ENCODE measurements around the gene ZDHHC13. TPM values are rescaled to one million over a fixed set of nuclear protein-coding genes. Genes with fewer than 3 reads are reported as not detected.

The ZDHHC13 gene
- total and polyA plus RNA-seq, 9 of the 15 experiments (the other 6 are each of a cell fraction or from before 2014, with no cell fraction given), result 4.7 to 18.6 (median 10.0) TPM

GRCh38 chr11:19216709-19217374, 99.9 kb downstream of the ZDHHC13 start:
- Histone ChIP-seq H3K27me3 (ENCODE audit: control insufficient read depth in 2 of 2, insufficient read depth in 2 of 2, low read length in 2 of 2) (peaks cover 24 to 27% of the 10 kb centered on the region in 2 experiments), H3K27ac (ENCODE audit: extremely low read depth, low read depth, low read length) (no peak overlapping the region), H2AFZ (ENCODE audit: low read depth, low read length) (no peak overlapping the region), H3K9ac (ENCODE audit: insufficient read depth in 1 of 2, low read depth in 2 of 2, low read length in 2 of 2) (no peak overlapping the region), H3K36me3 (ENCODE audit: control insufficient read depth, insufficient read depth, low read length) (no peaks in the 10 kb centered on the region), H4K20me1 (replicated peaks; ENCODE audit: control insufficient read depth, insufficient read depth, low read length) (no peaks in the 10 kb centered on the region), H3K4me1 (replicated peaks in 1 of 2; ENCODE audit: control insufficient read depth in 2 of 2, insufficient read depth in 2 of 2, low read length in 2 of 2) (peaks cover 0 to 4% of the 10 kb centered on the region in 2 experiments; a peak in 3 of 5 replicates), H3K4me3 (no peak overlapping the region), H3K9me3 (replicated peaks; ENCODE audit: control insufficient read depth, insufficient read depth, low read depth, low read length) (no peaks in the 10 kb centered on the region), H3K9me1 (ENCODE audit: control insufficient read depth, insufficient read depth, low read length) (no peaks in the 10 kb centered on the region), H3K79me2 (ENCODE audit: control insufficient read depth, insufficient read depth, low read length) (no peaks in the 10 kb centered on the region), H3K4me2 (ENCODE audit: insufficient read depth, low read length) (no peak overlapping the region)
- BruUV-seq (replicated peaks), result no TSS peak
- FAIRE-seq, result no peak
- TF ChIP-seq FOXA1 (IDR thresholded peaks at IDR 0.05; ENCODE audit: borderline replicate concordance), result no peak
- no peak for TF ChIP-seq ZNF780A (CRISPR knock-in tag; IDR thresholded peaks at IDR 0.05)
- TF ChIP-seq, protein P1, sequence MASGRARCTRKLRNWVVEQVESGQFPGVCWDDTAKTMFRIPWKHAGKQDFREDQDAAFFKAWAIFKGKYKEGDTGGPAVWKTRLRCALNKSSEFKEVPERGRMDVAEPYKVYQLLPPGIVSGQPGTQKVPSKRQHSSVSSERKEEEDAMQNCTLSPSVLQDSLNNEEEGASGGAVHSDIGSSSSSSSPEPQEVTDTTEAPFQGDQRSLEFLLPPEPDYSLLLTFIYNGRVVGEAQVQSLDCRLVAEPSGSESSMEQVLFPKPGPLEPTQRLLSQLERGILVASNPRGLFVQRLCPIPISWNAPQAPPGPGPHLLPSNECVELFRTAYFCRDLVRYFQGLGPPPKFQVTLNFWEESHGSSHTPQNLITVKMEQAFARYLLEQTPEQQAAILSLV (tag; IDR thresholded peaks at IDR 0.05), result no peak
- TF ChIP-seq RBBP5 (IDR thresholded peaks at IDR 0.05; ENCODE audit: borderline replicate concordance, insufficient read depth, low read length, poor library complexity, severe bottlenecking), result no peak
- TF ChIP-seq ZNF764 (CRISPR knock-in tag; IDR thresholded peaks at IDR 0.05; ENCODE audit: low read depth), result no peak
- TF ChIP-seq ZNF551 (CRISPR knock-in tag; IDR thresholded peaks at IDR 0.05), result no peak
- TF ChIP-seq, protein P2, sequence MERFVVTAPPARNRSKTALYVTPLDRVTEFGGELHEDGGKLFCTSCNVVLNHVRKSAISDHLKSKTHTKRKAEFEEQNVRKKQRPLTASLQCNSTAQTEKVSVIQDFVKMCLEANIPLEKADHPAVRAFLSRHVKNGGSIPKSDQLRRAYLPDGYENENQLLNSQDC (CRISPR knock-in tag; IDR thresholded peaks at IDR 0.05), result no peak
- TF ChIP-seq, protein P3, sequence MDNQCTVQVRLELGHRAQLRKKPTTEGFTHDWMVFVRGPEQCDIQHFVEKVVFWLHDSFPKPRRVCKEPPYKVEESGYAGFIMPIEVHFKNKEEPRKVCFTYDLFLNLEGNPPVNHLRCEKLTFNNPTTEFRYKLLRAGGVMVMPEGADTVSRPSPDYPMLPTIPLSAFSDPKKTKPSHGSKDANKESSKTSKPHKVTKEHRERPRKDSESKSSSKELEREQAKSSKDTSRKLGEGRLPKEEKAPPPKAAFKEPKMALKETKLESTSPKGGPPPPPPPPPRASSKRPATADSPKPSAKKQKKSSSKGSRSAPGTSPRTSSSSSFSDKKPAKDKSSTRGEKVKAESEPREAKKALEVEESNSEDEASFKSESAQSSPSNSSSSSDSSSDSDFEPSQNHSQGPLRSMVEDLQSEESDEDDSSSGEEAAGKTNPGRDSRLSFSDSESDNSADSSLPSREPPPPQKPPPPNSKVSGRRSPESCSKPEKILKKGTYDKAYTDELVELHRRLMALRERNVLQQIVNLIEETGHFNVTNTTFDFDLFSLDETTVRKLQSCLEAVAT (IDR thresholded peaks at IDR 0.05), result no peak
- no peak for TF ChIP-seq ZSCAN32 (CRISPR knock-in tag; IDR thresholded peaks at IDR 0.05)
- no peak for TF ChIP-seq ZNF217 (CRISPR knock-in tag; IDR thresholded peaks at IDR 0.05)
- TF ChIP-seq, protein P4, sequence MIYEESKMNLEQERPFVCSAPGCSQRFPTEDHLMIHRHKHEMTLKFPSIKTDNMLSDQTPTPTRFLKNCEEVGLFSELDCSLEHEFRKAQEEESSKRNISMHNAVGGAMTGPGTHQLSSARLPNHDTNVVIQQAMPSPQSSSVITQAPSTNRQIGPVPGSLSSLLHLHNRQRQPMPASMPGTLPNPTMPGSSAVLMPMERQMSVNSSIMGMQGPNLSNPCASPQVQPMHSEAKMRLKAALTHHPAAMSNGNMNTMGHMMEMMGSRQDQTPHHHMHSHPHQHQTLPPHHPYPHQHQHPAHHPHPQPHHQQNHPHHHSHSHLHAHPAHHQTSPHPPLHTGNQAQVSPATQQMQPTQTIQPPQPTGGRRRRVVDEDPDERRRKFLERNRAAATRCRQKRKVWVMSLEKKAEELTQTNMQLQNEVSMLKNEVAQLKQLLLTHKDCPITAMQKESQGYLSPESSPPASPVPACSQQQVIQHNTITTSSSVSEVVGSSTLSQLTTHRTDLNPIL (CRISPR knock-in tag; IDR thresholded peaks at IDR 0.05), result no peak
- no peak for TF ChIP-seq CHAMP1 (IDR thresholded peaks at IDR 0.05)
- no peak for ATAC-seq
- CTCF ChIA-PET (ENCODE audit: low intra/inter-chr PET ratio), result no interaction called here
- in situ Hi-C loops (cut with MboI) (no loop called here), intact Hi-C loops (cut with micrococcal nuclease) (loop anchor here (10.0 kb wide), 1 partner anchor 142 kb away; no protein-coding TSS in a partner anchor)
- POLR2A ChIA-PET, result interaction anchor here (0.6 to 1.2 kb wide), 4 partner anchors 13 to 1551 kb away, joined by 3 to 4 read pairs (median 3); no protein-coding TSS in a partner anchor
- DNase-seq (ENCODE audit: extremely low read depth in 1 of 4, low spot score in 3 of 4), result no peak
- 7% methylated on average over 3 of the region's 3 CpGs for WGBS (ENCODE audit: insufficient coverage, low coverage, missing lambda C conversion rate)

Measured in K562 (cell line).